ENCODE measurements around the gene CAPN14. TPM values are rescaled to one million over a fixed set of nuclear protein-coding genes. Genes with fewer than 3 reads are reported as not detected.
A peak's percentile ranks its signal among the peaks of the same experiment; 100 is the strongest.

CAPN14 gene
- total RNA-seq, 4 donors from 2014 or later: 0.13 to 1.3 (median 0.54) TPM

DNA sequence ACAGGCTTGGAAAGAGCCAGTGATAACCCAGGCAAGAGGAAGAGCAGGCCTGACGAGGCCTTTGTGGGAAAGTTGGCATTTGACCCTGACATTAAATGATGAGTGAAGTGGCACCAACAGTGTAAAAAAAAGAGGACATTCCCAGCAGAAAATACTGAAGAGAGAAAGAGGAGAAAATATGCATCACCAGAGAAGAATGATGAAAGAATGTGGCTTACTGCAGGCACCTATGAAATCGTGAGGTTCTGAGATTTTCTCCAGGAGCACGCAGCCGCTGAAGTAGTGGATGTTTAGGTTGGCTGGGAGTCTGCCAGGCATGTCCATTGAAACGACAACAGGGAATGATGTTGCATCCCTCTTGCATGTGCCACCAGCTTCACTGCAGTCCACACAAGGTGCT, 30.4 kb upstream of the CAPN14 start:
- no peak overlapping the region for H3K4me3 ChIP-seq (ENCODE audit: low read depth, poor library complexity, severe bottlenecking)
- 82 to 85% methylated on average over 5 of the region's 5 CpGs for WGBS, 2 donors
- intact Hi-C loops (cut with DNase I; ENCODE audit: low total_unique reads): no loop called here
- peak in 1 of 2 donors; percentile 56 for DNase-seq (ENCODE audit: low spot score in 2 of 2)
- TF ChIP-seq CTCF (IDR thresholded peaks at IDR 0.05) (no peak), POLR2A (IDR thresholded peaks at IDR 0.05) (no peak)

- peak in 1 of 2 donors; percentile 29 for DNase-seq (ENCODE audit: low spot score in 2 of 2)
- no peak overlapping the region for H3K4me3 ChIP-seq (ENCODE audit: low read depth, poor library complexity, severe bottlenecking)
- intact Hi-C loops (cut with DNase I; ENCODE audit: low total_unique reads): no loop called here
- no peak for TF ChIP-seq CTCF (IDR thresholded peaks at IDR 0.05)
- TF ChIP-seq POLR2A (IDR thresholded peaks at IDR 0.05): no peak
- WGBS, 2 donors: 83 to 91% methylated on average over 3 of the region's 3 CpGs
Observed at GRCh38 chr2:31246184-31246852, 29.0 kb upstream of the CAPN14 start.

- peak in 1 of 2 donors; percentile 74 for DNase-seq (ENCODE audit: low spot score in 2 of 2)
- H3K4me3 ChIP-seq (ENCODE audit: low read depth, poor library complexity, severe bottlenecking): no peak overlapping the region
- TF ChIP-seq POLR2A (IDR thresholded peaks at IDR 0.05): no peak
- no peak for TF ChIP-seq CTCF (IDR thresholded peaks at IDR 0.05)
- intact Hi-C loops (cut with DNase I; ENCODE audit: low total_unique reads): no loop called here
- WGBS, 2 donors: 95 to 97% methylated on average over 10 of the region's 10 CpGs
Observed at GRCh38 chr2:31244101-31244500, 26.8 kb upstream of the CAPN14 start.

DNA sequence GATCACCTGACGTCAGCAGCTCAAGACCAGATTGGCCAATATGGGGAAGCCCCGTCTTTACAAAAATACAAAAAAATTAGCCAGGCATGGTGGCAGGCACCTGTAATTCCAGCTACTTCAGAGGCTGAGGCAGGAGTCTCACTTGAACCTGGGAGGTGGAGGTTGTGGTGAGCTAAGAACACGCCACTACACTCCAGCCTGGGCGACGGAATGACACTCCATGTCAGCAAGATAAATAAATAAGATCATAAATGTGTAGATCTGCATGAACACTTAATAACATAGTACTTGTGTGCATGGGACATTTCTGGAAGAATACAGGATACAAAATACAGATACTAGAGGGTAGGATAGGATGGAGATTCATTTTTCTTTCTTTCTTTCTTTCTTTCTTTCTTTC, 25.7 kb upstream of the CAPN14 start:
- H3K4me3 ChIP-seq (ENCODE audit: low read depth, poor library complexity, severe bottlenecking): no peak overlapping the region
- intact Hi-C loops (cut with DNase I; ENCODE audit: low total_unique reads): no loop called here
- DNase-seq (ENCODE audit: low spot score in 2 of 2): peak in 1 of 2 donors; percentile 8
- WGBS, 2 donors: 97 to 98% methylated on average over 5 of the region's 5 CpGs
- TF ChIP-seq CTCF (IDR thresholded peaks at IDR 0.05): no peak
- TF ChIP-seq POLR2A (IDR thresholded peaks at IDR 0.05): no peak

GRCh38 chr2:31241625-31242270, 24.4 kb upstream of the CAPN14 start:
- TF ChIP-seq CTCF (IDR thresholded peaks at IDR 0.05): no peak

More at GRCh38 chr2:31241625-31242270, 24.4 kb upstream of the CAPN14 start:
- intact Hi-C loops (cut with DNase I; ENCODE audit: low total_unique reads): no loop called here
- no peak overlapping the region for H3K4me3 ChIP-seq (ENCODE audit: low read depth, poor library complexity, severe bottlenecking)
- peak in 1 of 2 donors; percentile 46 for DNase-seq (ENCODE audit: low spot score in 2 of 2)
- WGBS, 2 donors: 75 to 76% methylated on average over 10 of the region's 10 CpGs

Data from lower leg skin (tissue), 4 donors.